HG03520 (cell line): Measurements from ENCODE around the gene PHLDA2.
"Not testable (repeated sequence)": the region's sequence is repeated elsewhere in the genome, so short reads cannot be mapped to it uniquely, and the experiment has no call there.

Experiments used
- ATAC-seq: cut with Tn5 transposase; IDR thresholded peaks from one replicate; pipeline ENCODE4 v1.9.1; 2021; ENCODE audit warnings: mild to moderate bottlenecking, moderate library complexity; ENCODE audit not compliant: unreplicated experiment

The PHLDA2 gene

GRCh38 chr11:2915473-2915872, 13.7 kb downstream of the PHLDA2 start:
- no peak for ATAC-seq

GRCh38 chr11:2914455-2915195, 14.6 kb downstream of the PHLDA2 start:
- ATAC-seq: no peak

GRCh38 chr11:2913776-2914175, 15.4 kb downstream of the PHLDA2 start:
- no peak for ATAC-seq

GRCh38 chr11:2913019-2913431, 16.2 kb downstream of the PHLDA2 start:
- no peak for ATAC-seq

GRCh38 chr11:2912498-2912897, 16.7 kb downstream of the PHLDA2 start:
- ATAC-seq: no peak

- ATAC-seq: no peak
Observed at GRCh38 chr11:2911785-2912391, 17.3 kb downstream of the PHLDA2 start.

GRCh38 chr11:2911088-2911784, 18.0 kb downstream of the PHLDA2 start:
- ATAC-seq: no peak

- ATAC-seq: no peak
Observed at GRCh38 chr11:2910401-2910955, 18.7 kb downstream of the PHLDA2 start.

GRCh38 chr11:2909133-2909902, 19.9 kb downstream of the PHLDA2 start:
- ATAC-seq: no peak

GRCh38 chr11:2908130-2908529, 21.1 kb downstream of the PHLDA2 start:
- no peak for ATAC-seq

- ATAC-seq: not testable (repeated sequence)
Observed at GRCh38 chr11:2905299-2905698, 23.9 kb downstream of the PHLDA2 start.

GRCh38 chr11:2904153-2905052, 24.8 kb downstream of the PHLDA2 start:
- no peak for ATAC-seq

- ATAC-seq: no peak
Observed at GRCh38 chr11:2903672-2904011, 25.6 kb downstream of the PHLDA2 start.

GRCh38 chr11:2902784-2903671, 26.2 kb downstream of the PHLDA2 start:
- ATAC-seq: no peak

GRCh38 chr11:2901854-2902783, 27.1 kb downstream of the PHLDA2 start:
- ATAC-seq: peak; percentile 93

- no peak for ATAC-seq
Observed at GRCh38 chr11:2901196-2901796, 27.9 kb downstream of the PHLDA2 start.

- ATAC-seq: no peak
Observed at GRCh38 chr11:2899080-2899783, 30.0 kb downstream of the PHLDA2 start.
